Measurements from ENCODE around the gene TK2.

The TK2 gene

DNA sequence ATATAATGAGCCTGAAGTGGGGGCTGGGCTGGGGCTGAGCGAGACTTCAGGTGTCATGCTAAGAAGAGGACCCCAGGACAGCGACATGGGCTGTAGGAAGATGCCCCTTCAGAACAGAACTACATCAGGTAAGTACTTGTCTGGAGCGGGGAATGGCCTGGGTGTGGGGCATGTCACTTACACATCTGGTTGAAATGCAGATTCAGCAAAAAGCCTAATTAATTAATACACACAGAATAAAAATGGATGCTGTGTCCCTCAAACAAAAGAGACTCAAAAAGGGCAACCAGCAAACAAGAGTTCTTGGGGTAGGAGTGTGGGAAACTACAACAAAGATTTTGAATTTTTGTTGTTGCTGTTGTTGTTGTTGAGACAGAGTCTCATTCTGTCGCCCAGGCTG lies 41.1 kb upstream of the TK2 start:
- no peaks in the 10 kb centered on the region for H3K9me2 ChIP-seq (replicated peaks; ENCODE audit: insufficient read depth, low read length)
- H3K4me1 ChIP-seq (ENCODE audit: low read length): no peaks in the 10 kb centered on the region
- H4K20me1 ChIP-seq (ENCODE audit: insufficient read depth, low read length): no peaks in the 10 kb centered on the region
- H2AFZ ChIP-seq (ENCODE audit: low read length): no peak overlapping the region
- no peaks in the 10 kb centered on the region for H3K79me2 ChIP-seq (ENCODE audit: low read length)
- TF ChIP-seq, protein P1, sequence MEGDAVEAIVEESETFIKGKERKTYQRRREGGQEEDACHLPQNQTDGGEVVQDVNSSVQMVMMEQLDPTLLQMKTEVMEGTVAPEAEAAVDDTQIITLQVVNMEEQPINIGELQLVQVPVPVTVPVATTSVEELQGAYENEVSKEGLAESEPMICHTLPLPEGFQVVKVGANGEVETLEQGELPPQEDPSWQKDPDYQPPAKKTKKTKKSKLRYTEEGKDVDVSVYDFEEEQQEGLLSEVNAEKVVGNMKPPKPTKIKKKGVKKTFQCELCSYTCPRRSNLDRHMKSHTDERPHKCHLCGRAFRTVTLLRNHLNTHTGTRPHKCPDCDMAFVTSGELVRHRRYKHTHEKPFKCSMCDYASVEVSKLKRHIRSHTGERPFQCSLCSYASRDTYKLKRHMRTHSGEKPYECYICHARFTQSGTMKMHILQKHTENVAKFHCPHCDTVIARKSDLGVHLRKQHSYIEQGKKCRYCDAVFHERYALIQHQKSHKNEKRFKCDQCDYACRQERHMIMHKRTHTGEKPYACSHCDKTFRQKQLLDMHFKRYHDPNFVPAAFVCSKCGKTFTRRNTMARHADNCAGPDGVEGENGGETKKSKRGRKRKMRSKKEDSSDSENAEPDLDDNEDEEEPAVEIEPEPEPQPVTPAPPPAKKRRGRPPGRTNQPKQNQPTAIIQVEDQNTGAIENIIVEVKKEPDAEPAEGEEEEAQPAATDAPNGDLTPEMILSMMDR (IDR thresholded peaks at IDR 0.05; ENCODE audit: low read length): no peak
- no peak for TF ChIP-seq EZH2 (optimal IDR thresholded peaks at IDR 0.05; ENCODE audit: low read depth, low read length)
- H3F3A ChIP-seq (ENCODE audit: insufficient read depth, low read length): no peaks in the 10 kb centered on the region; the same call in 1 of the 2 replicates
- H3K4me3 ChIP-seq (ENCODE audit: low read length): no peak overlapping the region
- H3K9me3 ChIP-seq (replicated peaks; ENCODE audit: insufficient read depth, low read length): no peaks in the 10 kb centered on the region
- H3K36me3 ChIP-seq (replicated peaks; ENCODE audit: insufficient read depth, low read length): no peaks in the 10 kb centered on the region
- H3K27me3 ChIP-seq (replicated peaks; ENCODE audit: insufficient read depth, low read length): no peaks in the 10 kb centered on the region
- no peak overlapping the region for H3K27ac ChIP-seq (ENCODE audit: low read length)
- DNase-seq: no peak
- H3K4me2 ChIP-seq (ENCODE audit: low read depth, low read length): 0 out of 2 replicates have a peak overlapping the region, but pooled peaks have one; percentile 15
- no peak overlapping the region for H3K9ac ChIP-seq (ENCODE audit: low read length)

DNA sequence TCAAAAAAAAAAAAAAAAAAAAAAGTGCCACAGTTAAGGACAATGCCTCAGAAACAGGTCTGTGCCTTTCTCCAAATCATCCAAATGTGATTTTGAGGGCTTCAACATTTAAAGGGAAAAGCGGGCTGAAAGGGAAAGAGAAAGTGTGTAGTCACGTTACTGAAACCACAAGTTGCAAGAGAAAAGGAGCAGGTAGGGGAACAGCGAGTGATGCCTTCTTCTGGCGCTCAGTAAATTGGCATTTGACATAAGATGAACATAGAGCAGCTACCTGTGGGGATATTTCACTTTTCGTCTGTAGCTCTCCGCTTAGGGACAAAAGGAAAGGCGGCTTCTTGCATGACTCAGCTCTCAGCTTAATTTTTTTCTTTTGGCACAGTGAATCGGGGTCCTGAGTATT lies 40.4 kb upstream of the TK2 start:
- no peak overlapping the region for H3K9ac ChIP-seq (ENCODE audit: low read length)
- TF ChIP-seq, protein P1 (IDR thresholded peaks at IDR 0.05; ENCODE audit: low read length): no peak
- no peak for TF ChIP-seq EZH2phosphoT487 (IDR thresholded peaks at IDR 0.05; ENCODE audit: low read length)
- no peak for TF ChIP-seq EZH2 (optimal IDR thresholded peaks at IDR 0.05; ENCODE audit: low read depth, low read length)

DNA sequence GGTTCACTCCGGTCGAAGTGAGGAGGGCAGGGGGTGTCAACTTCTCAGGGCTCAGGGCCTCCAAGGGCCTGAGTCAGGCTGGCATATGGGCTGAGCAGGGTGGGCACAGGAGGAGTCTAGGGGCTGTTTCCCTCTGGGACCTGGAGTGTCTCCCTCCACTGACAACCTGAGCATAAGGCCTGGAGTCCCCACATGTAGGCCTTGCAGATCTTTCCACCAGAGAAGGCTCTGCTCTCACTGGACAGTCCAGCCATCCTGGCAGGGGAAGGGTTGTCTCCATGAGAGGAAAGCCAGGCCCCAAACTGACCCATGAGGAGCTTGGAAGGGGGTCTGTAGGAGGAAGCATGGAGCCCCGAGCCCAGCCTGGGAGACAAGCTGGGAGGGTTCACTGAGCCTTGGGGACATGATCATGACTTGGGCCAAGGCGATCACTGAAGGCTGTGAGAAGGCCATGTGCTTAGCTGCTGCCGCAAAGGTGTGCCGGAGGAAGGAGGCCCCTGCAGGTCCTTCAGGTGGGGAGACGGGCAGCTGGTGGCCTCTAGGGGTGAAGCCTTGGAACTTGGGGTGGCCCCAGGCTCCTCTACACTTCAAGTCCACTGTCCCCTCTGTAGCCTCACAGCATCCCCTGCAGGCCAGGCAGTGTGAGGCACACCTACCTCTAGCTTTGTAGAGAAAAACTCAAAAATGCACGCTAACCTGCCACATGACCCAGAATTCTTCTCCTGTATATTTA lies 39.2 kb upstream of the TK2 start:
- H3K9me2 ChIP-seq (replicated peaks; ENCODE audit: insufficient read depth, low read length): no peaks in the 10 kb centered on the region
- H3K27ac ChIP-seq (ENCODE audit: low read length): no peak overlapping the region
- H3K9me3 ChIP-seq (replicated peaks; ENCODE audit: insufficient read depth, low read length): no peaks in the 10 kb centered on the region
- H3K4me2 ChIP-seq (ENCODE audit: low read depth, low read length): no peak overlapping the region
- H3F3A ChIP-seq (ENCODE audit: insufficient read depth, low read length): no peaks in the 10 kb centered on the region; the same call in 1 of the 2 replicates
- no peaks in the 10 kb centered on the region for H3K79me2 ChIP-seq (ENCODE audit: low read length)
- no peak overlapping the region for H2AFZ ChIP-seq (ENCODE audit: low read length)
- H3K9ac ChIP-seq (ENCODE audit: low read length): no peak overlapping the region
- H3K27me3 ChIP-seq (replicated peaks; ENCODE audit: insufficient read depth, low read length): no peaks in the 10 kb centered on the region
- DNase-seq: peak; percentile 55
- TF ChIP-seq, protein P1 (IDR thresholded peaks at IDR 0.05; ENCODE audit: low read length): peak; percentile 59
- TF ChIP-seq EZH2 (optimal IDR thresholded peaks at IDR 0.05; ENCODE audit: low read depth, low read length) (no peak), EZH2phosphoT487 (IDR thresholded peaks at IDR 0.05; ENCODE audit: low read length) (no peak)
- no peak overlapping the region for H3K4me3 ChIP-seq (ENCODE audit: low read length)
- no peaks in the 10 kb centered on the region for H4K20me1 ChIP-seq (ENCODE audit: insufficient read depth, low read length)
- no peaks in the 10 kb centered on the region for H3K36me3 ChIP-seq (replicated peaks; ENCODE audit: insufficient read depth, low read length)
- no peaks in the 10 kb centered on the region for H3K4me1 ChIP-seq (ENCODE audit: low read length)

More for the DNA sequence above, 40.4 kb upstream of the TK2 start:
- no peaks in the 10 kb centered on the region for H3K9me2 ChIP-seq (replicated peaks; ENCODE audit: insufficient read depth, low read length)
- no peaks in the 10 kb centered on the region for H3K79me2 ChIP-seq (ENCODE audit: low read length)
- H3F3A ChIP-seq (ENCODE audit: insufficient read depth, low read length): no peaks in the 10 kb centered on the region; the same call in 1 of the 2 replicates
- H3K4me1 ChIP-seq (ENCODE audit: low read length): no peaks in the 10 kb centered on the region
- H3K9me3 ChIP-seq (replicated peaks; ENCODE audit: insufficient read depth, low read length): no peaks in the 10 kb centered on the region
- H3K36me3 ChIP-seq (replicated peaks; ENCODE audit: insufficient read depth, low read length): no peaks in the 10 kb centered on the region
- no peaks in the 10 kb centered on the region for H4K20me1 ChIP-seq (ENCODE audit: insufficient read depth, low read length)
- 0 out of 2 replicates have a peak overlapping the region, but pooled peaks have one; percentile 16 for H3K4me3 ChIP-seq (ENCODE audit: low read length)
- peak; percentile 65 for DNase-seq
- no peak overlapping the region for H3K27ac ChIP-seq (ENCODE audit: low read length)
- H2AFZ ChIP-seq (ENCODE audit: low read length): no peak overlapping the region
- H3K4me2 ChIP-seq (ENCODE audit: low read depth, low read length): peak overlapping the region; percentile 30; the same call in 1 of the 2 replicates
- no peaks in the 10 kb centered on the region for H3K27me3 ChIP-seq (replicated peaks; ENCODE audit: insufficient read depth, low read length)

Data from MM.1S (cell line).